NCI-H82 treated with DMSO at 0.1 percent for 48 hours (cell line): ENCODE results near the gene JMJD7.
"Not testable (repeated sequence)": the region's sequence is repeated elsewhere in the genome, so short reads cannot be mapped to it uniquely, and the experiment has no call there.

ENCODE experiments used
- DNase-seq: peaks from one replicate; lab custom pipeline; 2025; ENCODE audit not compliant: unreplicated experiment; lab: John Stamatoyannopoulos, UW

JMJD7 gene

DNA sequence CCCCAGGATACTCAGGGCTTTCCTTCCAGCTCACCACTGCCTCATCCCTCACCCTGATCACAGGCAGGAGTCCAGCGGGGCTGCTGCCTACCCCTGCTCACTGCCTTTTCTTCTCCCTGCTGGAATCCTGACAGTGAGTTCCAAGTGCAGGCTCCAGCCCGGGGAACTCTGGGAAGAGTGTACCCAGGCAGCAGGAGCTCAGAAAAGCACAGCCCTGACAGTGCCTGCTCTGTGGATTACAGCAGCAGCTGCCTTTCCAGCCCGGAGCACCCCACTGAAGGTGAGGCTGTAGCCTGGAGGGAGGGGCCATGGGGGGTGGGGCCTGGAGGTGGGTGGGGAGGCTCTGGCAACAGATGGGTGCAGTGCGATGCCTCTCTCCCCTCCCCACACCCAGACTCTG lies 6.1 kb upstream of the JMJD7 start:
- no peak for DNase-seq

DNA sequence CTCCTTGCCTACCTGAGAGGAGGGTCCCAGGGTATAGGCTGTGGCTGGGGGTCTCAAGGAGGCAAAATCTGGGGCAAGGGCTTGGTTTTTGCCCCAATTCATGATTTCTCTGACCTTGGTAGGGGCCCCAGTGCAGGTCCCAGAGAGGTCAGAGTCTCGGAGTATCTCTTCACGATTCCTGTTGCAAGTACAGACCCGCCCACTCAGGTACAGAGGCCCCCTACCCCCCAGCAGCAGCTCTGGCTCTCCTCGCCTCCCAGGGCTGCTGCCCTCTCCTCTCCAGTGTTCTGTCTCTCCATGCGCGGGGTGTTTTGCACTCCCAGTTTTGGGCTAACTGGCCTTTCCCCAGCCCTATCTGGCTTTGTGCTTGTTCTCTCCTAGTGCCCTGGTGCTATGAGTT lies 5.4 kb upstream of the JMJD7 start:
- no peak for DNase-seq

DNA sequence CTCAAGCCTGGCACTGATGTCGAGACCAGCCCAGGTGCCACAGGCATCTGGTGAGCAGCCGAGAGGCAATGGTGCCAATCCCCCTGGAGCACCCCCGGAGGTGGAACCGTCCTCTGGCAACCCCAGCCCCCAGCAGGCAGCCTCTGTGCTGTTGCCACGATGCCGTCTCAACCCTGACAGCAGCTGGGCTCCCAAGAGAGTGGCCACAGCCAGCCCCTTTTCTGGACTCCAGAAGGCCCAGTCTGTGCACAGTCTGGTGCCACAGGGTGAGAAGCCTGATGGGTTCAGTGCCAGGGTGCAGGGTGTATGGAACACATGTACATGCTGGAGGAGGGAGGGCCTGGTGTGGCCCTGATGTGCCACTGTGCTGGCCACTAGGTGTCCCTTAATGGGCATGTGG lies 4.9 kb upstream of the JMJD7 start:
- DNase-seq: no peak

DNA sequence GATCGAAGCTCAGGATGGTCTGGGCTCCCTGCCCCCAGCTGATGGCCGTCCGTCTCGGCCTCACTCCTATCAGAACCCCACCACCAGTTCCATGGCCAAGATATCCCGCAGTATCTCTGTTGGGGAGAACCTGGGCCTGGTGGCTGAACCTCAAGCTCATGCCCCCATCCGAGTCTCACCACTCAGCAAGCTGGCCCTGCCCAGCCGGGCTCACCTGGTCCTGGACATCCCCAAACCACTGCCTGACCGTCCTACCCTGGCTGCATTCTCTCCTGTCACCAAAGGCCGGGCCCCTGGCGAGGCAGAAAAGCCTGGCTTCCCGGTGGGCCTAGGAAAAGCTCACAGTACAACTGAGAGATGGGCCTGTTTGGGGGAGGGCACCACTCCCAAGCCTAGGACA lies 4.4 kb upstream of the JMJD7 start:
- no peak for DNase-seq

DNA sequence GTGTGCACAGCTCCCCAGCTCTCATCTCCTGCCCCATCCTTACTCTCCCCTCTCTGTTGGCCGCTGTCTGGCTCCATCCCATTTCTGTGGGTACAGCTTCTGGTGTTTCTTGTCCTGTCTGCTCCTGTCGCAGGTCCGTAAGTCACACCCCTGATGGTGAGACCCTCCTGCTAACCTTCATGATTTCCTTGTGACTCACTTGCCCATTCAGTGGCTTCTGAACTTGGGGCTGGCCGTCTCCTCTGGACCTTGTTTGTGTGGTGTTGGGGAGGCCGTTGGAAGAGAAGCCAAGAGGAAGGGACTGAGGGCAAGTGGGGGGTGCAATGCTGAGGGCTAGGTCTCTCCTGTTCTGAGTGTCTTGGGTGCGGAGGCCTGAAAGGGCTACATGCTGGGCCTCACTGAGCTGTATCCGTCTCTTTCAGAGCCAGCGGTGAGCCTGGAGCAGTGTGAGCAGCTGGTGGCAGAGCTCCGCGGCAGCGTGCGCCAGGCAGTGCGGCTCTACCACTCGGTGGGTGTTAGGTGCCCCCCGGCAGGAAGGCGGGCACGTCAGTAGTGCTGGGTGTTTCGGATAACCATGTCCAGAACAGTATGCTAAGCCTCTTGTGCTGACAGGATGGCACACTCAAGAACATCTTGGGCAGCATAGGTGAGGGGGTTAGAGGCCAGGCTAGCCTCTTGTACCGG lies 3.7 kb upstream of the JMJD7 start:
- DNase-seq: no peak

DNA sequence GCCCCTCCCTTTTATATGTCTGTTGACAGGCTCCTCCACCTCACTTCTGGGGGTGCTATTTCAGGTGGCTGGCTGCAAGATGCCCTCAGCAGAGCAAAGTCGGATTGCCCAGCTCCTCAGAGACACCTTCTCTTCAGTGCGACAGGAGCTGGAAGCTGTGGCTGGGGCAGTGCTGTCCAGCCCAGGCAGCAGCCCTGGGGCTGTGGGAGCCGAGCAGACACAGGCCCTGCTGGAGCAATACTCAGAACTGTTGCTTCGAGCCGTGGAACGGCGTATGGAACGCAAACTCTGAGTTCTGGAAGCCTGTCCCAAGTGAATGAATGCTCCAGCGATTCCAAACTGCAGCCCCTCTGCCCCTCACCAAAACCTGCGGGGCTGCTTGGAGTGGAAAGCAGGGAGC lies 2.7 kb upstream of the JMJD7 start:
- DNase-seq: no peak

DNA sequence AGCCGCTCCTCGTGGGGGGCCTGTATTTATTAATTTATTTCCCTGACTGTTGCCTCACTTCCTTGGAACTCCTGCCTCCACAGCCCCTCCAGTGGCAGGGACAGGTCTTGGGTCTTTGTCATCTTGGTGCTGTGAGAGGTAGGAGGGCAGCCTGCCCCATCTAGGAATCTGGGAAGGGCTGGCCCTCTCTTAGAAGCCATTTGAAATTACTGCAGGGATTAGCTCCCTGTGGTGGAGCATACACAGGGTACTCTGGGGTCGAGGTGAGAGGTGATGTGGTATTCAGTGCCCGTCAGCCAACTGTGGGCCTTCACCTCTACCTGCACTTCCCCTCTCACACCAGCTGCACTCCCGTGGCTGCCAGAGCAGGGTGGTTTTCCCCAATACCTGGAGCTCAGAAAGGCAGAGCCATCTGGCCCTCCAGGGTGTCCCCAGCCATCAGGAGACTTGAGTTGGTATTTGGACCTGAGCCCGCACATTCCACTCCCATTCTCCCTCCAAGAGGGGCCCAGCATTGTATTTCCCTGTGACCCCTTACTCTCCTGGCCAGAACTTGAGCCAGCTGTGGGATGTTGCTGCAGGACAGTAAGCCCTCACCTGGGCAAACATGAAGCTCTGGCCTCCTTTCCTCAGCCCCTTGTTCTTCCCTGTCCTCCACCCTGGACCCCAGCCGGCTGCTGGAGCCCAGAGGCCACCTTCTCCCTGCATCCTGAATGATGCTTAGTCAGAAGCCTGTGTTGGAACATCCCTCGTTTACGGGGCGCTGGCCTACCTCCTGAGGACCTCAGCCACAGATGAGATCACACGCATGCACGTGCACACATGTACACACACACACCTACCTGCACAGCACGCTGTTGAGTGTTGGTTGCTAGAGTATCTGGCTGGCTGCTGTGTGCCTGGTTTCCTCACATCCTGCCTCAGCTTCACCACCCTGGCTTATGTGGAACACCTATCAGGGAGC lies 2.0 kb upstream of the JMJD7 start:
- DNase-seq: no peak

DNA sequence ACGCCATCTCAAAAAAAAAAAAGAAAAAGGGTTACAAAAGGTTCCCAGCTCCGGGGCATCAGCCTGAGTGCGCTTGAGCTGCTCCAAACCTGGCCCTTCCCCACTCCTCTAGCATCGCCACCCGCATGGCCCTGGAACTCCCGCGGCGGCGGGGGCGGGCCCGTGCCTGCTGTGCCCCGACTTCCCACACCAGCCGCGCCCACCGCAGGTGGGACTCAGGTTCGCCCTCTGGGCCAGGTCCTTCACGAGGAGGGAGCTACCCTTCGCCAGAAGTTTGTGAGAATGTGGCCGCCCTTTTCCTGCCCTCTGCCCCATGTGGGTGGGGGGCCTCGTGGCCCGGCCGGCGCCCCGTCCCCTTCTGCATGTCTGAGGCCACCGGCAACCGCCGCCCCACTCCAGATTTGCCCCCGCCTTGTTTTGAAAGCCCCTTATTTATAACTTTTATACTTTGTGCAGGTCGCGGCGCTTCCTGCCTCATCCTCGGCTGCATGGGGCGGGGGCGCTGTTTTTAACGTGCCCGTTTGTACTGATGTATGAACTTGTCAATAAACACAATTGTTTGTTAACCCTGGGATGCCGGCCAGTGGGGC lies 507 bp upstream of the JMJD7 start:
- DNase-seq: no peak

DNA sequence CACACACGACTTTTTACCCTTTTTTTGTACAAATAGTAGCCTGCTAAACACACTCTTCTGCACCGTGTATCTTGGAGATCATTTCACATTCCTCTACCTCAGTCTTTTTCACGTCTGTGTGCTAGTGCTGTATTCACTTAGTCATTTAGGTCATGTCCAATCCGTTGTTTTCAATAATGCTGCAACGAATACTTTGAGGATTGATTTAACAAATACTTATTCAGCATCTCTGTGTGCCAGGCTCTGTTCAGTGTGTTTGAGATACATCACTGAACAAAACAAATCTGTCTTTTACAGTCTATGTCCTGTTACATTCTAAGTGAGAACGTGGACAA lies 882 bp downstream of the JMJD7 start:
- no peak for DNase-seq

DNA sequence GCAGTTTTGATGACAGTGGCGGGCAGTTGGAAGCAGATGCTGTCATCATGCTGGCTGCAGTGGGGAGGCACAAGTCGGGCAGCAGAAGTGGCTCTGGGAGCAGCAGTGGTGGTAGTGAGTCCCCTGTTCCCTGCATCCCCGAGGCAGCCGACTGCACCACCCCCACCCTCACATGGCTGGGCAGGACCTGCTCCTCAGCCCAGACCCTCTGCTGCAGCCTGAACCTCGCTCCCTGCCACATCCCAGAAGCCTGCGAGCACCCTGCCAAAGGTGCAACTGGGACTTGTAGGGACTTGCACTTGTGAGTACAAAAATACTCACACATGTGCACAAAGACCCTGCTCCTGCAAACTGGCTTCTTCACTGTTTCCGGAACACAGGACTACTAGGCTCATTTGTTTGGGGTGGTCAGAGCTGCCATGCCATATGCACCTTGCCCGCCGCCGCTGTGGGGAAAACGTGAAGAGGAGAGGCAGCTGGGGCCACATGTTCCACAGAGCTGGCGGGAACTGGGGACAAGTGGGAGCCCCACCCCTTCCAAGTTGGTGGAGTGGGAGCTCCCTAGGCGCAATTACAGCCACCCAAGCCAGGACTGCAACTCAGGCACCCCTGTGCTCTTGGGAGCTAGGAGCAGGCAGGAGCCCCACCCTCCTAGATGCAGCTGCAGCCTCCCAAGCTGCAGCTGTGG lies 2.2 kb downstream of the JMJD7 start:
- DNase-seq: no peak

DNA sequence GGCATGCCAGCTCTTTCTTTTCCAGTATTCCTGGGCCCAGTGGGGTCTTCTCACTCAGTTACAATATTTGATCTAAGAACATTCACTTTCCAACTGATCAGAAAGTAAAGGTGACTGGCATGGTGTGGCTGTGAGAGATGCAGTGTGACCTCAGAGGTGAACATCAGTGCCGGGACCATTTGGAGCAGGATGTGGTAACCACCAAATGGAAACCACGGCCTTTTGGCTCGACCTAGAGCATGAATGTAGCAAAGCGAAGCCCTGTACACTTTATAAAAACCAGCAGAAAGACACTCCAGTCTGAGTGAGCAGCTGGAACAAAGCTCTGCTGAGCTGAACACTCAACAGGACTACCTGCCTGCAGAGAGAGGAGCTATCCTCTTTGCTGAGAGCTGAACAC lies 3.4 kb downstream of the JMJD7 start:
- DNase-seq: not testable (repeated sequence)

DNA sequence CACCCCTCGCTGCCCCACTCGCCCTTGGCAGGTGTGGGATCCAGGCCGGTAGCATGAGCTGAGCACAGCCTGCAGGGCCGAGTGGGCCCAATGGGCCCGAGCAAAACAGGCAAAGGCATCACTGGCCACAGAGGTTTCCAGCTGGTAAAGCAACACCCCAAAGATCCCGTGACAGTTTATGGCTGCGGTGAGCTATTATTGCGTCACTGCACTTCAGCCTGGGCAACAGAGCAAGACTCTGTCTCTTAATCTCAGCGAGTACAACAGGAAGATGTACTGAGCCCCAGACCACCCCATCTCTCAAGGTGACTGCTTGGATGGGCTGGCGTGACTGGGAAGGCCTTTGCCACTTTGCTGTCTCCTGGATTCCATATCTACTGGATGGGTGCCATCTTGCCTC lies 4.3 kb downstream of the JMJD7 start:
- DNase-seq: no peak

DNA sequence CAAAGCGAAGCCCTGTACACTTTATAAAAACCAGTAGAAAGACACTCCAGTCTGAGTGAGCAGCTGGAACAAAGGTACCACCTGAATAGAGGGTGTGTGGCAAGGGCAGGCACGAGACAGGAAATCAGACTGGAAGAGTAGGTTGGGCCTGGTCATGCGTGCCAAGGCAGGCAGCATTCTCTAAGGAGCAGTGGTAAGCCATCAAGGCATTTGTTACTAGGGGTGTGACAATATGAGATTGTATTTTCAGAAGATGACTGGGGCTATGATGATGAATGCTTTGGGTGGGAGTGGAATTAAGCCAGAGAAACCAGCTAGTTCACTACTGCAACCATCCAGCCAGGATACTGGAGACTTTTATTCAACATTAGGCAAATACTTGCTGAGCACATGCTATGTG lies 5.0 kb downstream of the JMJD7 start:
- DNase-seq: no peak

DNA sequence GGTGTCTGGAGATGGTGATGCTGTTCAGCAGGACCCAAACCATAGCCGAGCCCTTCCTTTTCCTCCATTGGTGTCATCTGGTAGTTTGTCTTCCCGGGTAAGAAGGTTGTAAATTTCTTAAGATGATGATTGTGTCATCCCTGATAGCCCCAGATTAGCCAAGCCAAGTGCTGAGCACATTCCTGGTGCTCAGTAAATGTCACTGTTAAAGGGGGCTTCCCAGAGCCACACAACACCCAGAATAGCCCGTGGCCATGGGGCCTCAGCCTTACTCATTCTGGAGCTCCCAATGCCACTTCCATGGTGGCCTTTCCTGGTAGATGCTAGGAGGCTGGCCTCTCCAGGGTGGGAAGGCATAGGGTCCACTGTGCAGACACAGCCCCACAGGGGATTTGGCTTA lies 6.2 kb downstream of the JMJD7 start:
- no peak for DNase-seq

DNA sequence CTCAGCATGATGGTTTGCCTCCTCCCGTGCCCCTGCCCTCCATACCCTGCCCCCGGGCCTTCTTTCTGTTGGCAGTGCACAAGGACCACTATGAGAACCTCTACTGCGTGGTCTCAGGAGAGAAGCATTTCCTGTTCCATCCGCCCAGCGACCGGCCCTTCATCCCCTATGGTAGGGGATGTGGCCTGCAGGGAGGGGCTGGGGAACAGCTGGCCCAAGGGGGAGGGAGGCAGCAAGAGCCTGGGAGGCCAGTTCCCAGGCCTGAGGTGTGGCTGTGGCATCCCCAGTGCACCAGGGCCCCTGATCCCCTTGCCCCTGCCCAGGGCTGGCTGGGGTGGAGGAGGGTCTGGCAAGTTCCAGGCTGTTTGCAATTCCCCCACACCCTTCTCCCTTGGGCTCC lies 8.2 kb downstream of the JMJD7 start:
- no peak for DNase-seq

DNA sequence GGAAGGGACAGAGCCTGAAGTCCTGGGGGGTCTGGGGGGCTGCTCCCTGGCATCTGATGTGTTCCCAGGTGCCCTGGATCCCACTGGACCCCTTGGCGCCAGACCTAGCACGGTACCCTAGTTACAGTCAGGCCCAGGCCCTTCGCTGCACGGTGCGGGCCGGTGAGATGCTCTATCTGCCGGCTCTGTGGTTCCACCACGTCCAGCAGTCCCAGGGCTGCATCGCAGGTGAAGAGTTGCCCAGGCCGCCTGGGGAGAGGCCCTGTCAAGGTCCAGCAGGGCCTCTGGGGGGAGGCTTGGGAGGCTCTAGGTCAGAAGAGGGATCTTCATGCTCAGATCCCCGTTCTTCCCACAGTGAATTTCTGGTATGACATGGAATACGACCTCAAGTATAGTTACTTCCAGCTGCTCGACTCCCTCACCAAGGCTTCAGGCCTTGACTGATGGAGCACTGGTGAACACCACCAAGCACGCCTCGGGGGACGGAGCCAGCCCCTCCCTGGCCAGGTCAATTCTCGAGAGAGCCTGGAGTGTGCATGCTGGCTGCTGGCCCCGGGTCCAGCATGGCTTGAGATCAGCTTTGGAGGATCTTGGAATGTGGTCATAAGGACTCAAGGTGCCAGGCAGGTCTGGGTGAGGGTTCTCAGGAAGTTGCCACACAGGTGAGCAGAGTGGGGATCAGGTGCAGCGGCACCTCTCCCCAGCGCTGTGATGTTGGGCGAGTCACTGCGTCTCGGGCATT lies 9.0 kb downstream of the JMJD7 start:
- no peak for DNase-seq

DNA sequence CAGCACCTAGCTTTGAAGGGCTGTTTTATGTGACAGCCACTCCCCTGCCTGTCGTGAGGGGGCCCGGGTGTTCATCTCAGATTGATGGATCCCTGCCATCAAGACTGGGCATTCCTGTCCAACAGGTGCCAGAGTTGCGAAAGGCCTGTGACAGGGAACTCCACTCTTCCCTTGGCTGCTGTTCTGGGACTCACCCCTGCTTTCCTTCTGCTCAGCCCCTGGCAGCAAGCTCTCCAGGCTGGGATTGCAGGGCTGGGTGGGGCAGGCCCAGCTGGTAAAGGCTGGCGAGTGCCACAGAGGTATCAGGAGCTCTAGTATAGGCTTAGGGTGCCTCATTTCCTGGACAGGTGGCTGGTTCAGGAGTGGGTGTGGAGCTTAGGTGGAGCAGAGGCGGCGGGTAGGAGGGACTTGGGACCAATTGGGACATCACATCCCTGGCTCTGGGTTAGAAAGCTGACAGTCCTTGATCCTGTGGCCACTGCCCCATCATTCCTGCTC lies 10.6 kb downstream of the JMJD7 start, which contains the start of gene PLA2G4B:
Gene PLA2G4B, plus strand, starts transcription at position 448 of the 498 bp plus-strand sequence. CDS start 67 bp downstream, outside the sequence.
- no peak for DNase-seq

DNA sequence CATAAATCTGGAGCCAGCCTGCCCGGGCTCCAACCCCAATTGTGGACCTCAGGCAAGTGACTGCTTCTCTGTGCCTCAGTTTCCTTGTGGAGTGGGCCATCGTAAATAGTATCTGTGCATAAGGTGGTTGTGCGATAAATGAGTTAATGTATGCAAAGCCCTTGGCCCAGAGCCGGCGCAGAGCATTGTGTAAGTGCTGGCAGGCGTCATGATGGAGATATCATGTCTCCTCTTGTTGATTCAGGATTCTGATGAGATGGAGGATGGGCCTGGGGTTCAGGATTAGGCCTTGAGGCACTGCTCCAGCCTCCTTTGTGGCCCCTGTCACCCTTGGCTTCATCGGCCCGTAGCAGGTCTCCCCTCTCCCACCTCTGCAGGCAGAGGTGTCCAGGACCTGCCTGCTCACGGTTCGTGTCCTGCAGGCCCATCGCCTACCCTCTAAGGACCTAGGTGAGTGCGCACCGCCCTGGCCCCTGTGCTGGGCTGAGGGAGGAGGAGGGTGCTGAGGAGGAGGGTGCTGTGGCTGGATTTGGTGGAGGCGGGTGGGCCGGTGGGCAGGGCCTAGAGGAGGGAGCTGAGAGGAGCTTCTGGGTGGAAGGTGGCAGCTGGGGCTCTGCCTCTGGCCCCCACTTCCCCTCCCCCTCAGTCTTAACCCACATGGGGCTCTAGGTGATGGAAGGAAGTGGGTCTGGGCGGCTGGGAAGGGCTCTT lies 12.0 kb downstream of the JMJD7 start:
- no peak for DNase-seq

DNA sequence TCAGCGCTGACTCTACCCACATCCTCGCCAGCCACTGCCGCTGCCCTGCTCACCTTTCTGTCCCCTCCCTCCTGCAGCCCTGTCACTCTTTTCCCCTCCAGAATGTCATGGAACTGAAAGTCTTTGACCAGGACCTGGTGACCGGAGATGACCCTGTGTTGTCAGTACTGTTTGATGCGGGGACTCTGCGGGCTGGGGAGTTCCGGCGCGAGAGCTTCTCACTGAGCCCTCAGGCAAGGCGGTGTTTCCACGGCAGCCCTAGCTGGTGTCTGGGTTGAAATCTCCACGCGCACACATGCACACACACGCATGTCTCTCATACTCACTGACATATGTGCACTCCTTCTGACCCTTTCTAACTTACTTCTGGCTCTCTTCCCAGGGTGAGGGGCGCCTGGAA lies 12.8 kb downstream of the JMJD7 start:
- DNase-seq: no peak

DNA sequence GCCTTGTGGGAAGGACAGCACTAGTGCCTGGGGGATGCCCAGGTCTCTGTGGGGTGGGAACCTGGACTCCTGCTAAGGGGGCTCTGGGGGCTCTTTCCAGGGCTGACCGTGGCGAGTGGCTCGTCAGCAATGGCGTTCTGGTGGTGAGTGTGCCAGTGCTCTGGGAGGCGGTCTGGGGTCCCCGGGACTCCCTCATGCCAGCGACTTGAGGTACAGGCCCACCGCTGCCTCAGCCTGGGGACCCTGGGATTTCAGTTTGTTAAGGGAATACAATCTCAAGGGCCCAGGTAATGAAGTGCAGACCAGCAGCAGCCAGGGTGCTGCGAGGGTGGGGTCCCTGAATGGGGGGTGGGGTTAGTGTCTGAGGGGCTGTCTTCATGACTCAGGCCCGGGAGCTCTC lies 13.2 kb downstream of the JMJD7 start:
- no peak for DNase-seq
